Measurements from ENCODE around the gene MAPK4. TPM values are rescaled to one million over a fixed set of nuclear protein-coding genes. Genes with fewer than 3 reads are reported as not detected.

Gene MAPK4
- total RNA-seq, 1 donor from 2014 or later = 0.11 TPM

GRCh38 chr18:50707855-50708469 is 148.1 kb downstream of the MAPK4 start:
- Histone ChIP-seq H3K4me2 (ENCODE audit: low read length) (no peak overlapping the region), H3K9ac (ENCODE audit: low read length) (no peak overlapping the region), H3K79me2 (ENCODE audit: insufficient read depth, low read length) (no peaks in the 10 kb centered on the region), H3K36me3 (ENCODE audit: insufficient read depth, low read length) (no peaks in the 10 kb centered on the region), H3K4me1 (ENCODE audit: insufficient read depth, low read length) (no peaks in the 10 kb centered on the region), H3K4me3 (ENCODE audit: insufficient read depth, low read depth, low read length) (no peak overlapping the region), H3K27me3 (ENCODE audit: insufficient read depth, low read length) (no peaks in the 10 kb centered on the region), H2AFZ (ENCODE audit: low read depth, low read length) (no peak overlapping the region), H3K27ac (ENCODE audit: low read depth, low read length) (no peak overlapping the region), H4K20me1 (ENCODE audit: insufficient read depth, low read length) (no peaks in the 10 kb centered on the region), H3K9me3 (ENCODE audit: insufficient read depth, low read depth, low read length) (no peaks in the 10 kb centered on the region)
- Mint-ChIP-seq H3K4me3 (ENCODE audit: unreplicated experiment) (no peak overlapping the region), H3K36me3 (ENCODE audit: low read depth, unreplicated experiment) (no peaks in the 10 kb centered on the region), H3K27ac (ENCODE audit: unreplicated experiment) (no peak overlapping the region), H3K27me3 (ENCODE audit: low read depth, unreplicated experiment) (peaks cover 30% of the 10 kb centered on the region), H3K4me1 (ENCODE audit: low read depth, unreplicated experiment) (peaks cover 5% of the 10 kb centered on the region), H3K9me3 (ENCODE audit: unreplicated experiment) (no peaks in the 10 kb centered on the region)
- no peak for TF ChIP-seq CTCF (IDR thresholded peaks at IDR 0.05; ENCODE audit: insufficient read depth, low read depth, low read length)
- TF ChIP-seq EZH2 (IDR thresholded peaks at IDR 0.05; ENCODE audit: insufficient read depth, low read length) = no peak
- DNase-seq (ENCODE audit: low read depth) (no peak), FAIRE-seq (no peak)

GRCh38 chr18:50709193-50709592 is 149.3 kb downstream of the MAPK4 start:
- no peak for TF ChIP-seq EZH2 (IDR thresholded peaks at IDR 0.05; ENCODE audit: insufficient read depth, low read length)
- TF ChIP-seq CTCF (IDR thresholded peaks at IDR 0.05; ENCODE audit: insufficient read depth, low read depth, low read length) = no peak
- peaks cover 2% of the 10 kb centered on the region for H3K9me3 Mint-ChIP-seq (ENCODE audit: unreplicated experiment)
- H3K27me3 Mint-ChIP-seq (ENCODE audit: low read depth, unreplicated experiment) = peaks cover 19% of the 10 kb centered on the region
- H3K4me2 ChIP-seq (ENCODE audit: low read length) = no peak overlapping the region
- no peak overlapping the region for H3K9ac ChIP-seq (ENCODE audit: low read length)
- no peak overlapping the region for H3K4me3 ChIP-seq (ENCODE audit: insufficient read depth, low read depth, low read length)
- no peaks in the 10 kb centered on the region for H3K36me3 ChIP-seq (ENCODE audit: insufficient read depth, low read length)
- DNase-seq (ENCODE audit: low read depth) (no peak), FAIRE-seq (no peak)
- no peaks in the 10 kb centered on the region for H3K36me3 Mint-ChIP-seq (ENCODE audit: low read depth, unreplicated experiment)
- H3K4me1 ChIP-seq (ENCODE audit: insufficient read depth, low read length) = no peaks in the 10 kb centered on the region
- peaks cover 5% of the 10 kb centered on the region for H3K4me1 Mint-ChIP-seq (ENCODE audit: low read depth, unreplicated experiment)
- no peak overlapping the region for H3K4me3 Mint-ChIP-seq (ENCODE audit: unreplicated experiment)
- no peaks in the 10 kb centered on the region for H3K9me3 ChIP-seq (ENCODE audit: insufficient read depth, low read depth, low read length)
- no peaks in the 10 kb centered on the region for H4K20me1 ChIP-seq (ENCODE audit: insufficient read depth, low read length)
- H3K27me3 ChIP-seq (ENCODE audit: insufficient read depth, low read length) = no peaks in the 10 kb centered on the region
- H3K27ac Mint-ChIP-seq (ENCODE audit: unreplicated experiment) = no peak overlapping the region
- H3K79me2 ChIP-seq (ENCODE audit: insufficient read depth, low read length) = no peaks in the 10 kb centered on the region
- H2AFZ ChIP-seq (ENCODE audit: low read depth, low read length) = no peak overlapping the region
- no peak overlapping the region for H3K27ac ChIP-seq (ENCODE audit: low read depth, low read length)

GRCh38 chr18:50711386-50711785 is 151.5 kb downstream of the MAPK4 start:
- peaks cover 11% of the 10 kb centered on the region for H3K4me1 Mint-ChIP-seq (ENCODE audit: low read depth, unreplicated experiment)
- Histone ChIP-seq H2AFZ (ENCODE audit: low read depth, low read length) (no peak overlapping the region), H3K27ac (ENCODE audit: low read depth, low read length) (no peak overlapping the region), H3K79me2 (ENCODE audit: insufficient read depth, low read length) (no peaks in the 10 kb centered on the region), H4K20me1 (ENCODE audit: insufficient read depth, low read length) (no peaks in the 10 kb centered on the region), H3K36me3 (ENCODE audit: insufficient read depth, low read length) (no peaks in the 10 kb centered on the region), H3K9ac (ENCODE audit: low read length) (no peak overlapping the region), H3K4me2 (ENCODE audit: low read length) (no peak overlapping the region), H3K9me3 (ENCODE audit: insufficient read depth, low read depth, low read length) (peaks cover 3% of the 10 kb centered on the region), H3K27me3 (ENCODE audit: insufficient read depth, low read length) (no peaks in the 10 kb centered on the region), H3K4me3 (ENCODE audit: insufficient read depth, low read depth, low read length) (no peak overlapping the region), H3K4me1 (ENCODE audit: insufficient read depth, low read length) (no peaks in the 10 kb centered on the region)
- DNase-seq (ENCODE audit: low read depth) = no peak
- H3K36me3 Mint-ChIP-seq (ENCODE audit: low read depth, unreplicated experiment) = no peaks in the 10 kb centered on the region
- no peak overlapping the region for H3K4me3 Mint-ChIP-seq (ENCODE audit: unreplicated experiment)
- H3K27me3 Mint-ChIP-seq (ENCODE audit: low read depth, unreplicated experiment) = peaks cover 14% of the 10 kb centered on the region
- H3K27ac Mint-ChIP-seq (ENCODE audit: unreplicated experiment) = no peak overlapping the region
- TF ChIP-seq CTCF (IDR thresholded peaks at IDR 0.05; ENCODE audit: insufficient read depth, low read depth, low read length) (no peak), EZH2 (IDR thresholded peaks at IDR 0.05; ENCODE audit: insufficient read depth, low read length) (no peak)
- no peak for FAIRE-seq
- peaks cover 2% of the 10 kb centered on the region for H3K9me3 Mint-ChIP-seq (ENCODE audit: unreplicated experiment)
